Neuronal stem cell (in vitro differentiated cells): Measurements from ENCODE around the gene CCS.

Source experiments
- DNase-seq: peaks from one replicate; pipeline ENCODE4 v3.0.0-alpha.2; 2013; ENCODE audit warnings: low spot score
- H2AFZ ChIP-seq: one replicate; pipeline ENCODE4 v1.6.1; 2013; ENCODE audit warnings: mild to moderate bottlenecking, low read length, inconsistent platforms
- H2AK5ac ChIP-seq: 2 replicates; pipeline ENCODE4 v1.6.1; 2013; ENCODE audit warnings: low read depth, mild to moderate bottlenecking, inconsistent platforms, low read length, moderate library complexity, mixed read lengths
- H2BK120ac ChIP-seq: 2 replicates; pipeline ENCODE4 v1.6.1; 2013; ENCODE audit warnings: low read depth, mild to moderate bottlenecking, inconsistent platforms, low read length, moderate library complexity, mixed read lengths
- H2BK12ac ChIP-seq: one replicate; pipeline ENCODE4 v1.6.1; 2013; ENCODE audit warnings: low read length, inconsistent platforms
- H2BK15ac ChIP-seq: 2 replicates; pipeline ENCODE4 v1.6.1; 2013; ENCODE audit warnings: mild to moderate bottlenecking, low read length, inconsistent platforms, mixed read lengths
- H2BK5ac ChIP-seq: one replicate; pipeline ENCODE4 v1.6.1; 2013; ENCODE audit warnings: inconsistent platforms, mild to moderate bottlenecking, low read length, moderate library complexity
- H3K14ac ChIP-seq: one replicate; pipeline ENCODE4 v1.6.1; 2013; ENCODE audit warnings: low read length, inconsistent platforms
- H3K18ac ChIP-seq: 2 replicates; pipeline ENCODE4 v1.6.1; 2013; ENCODE audit warnings: low read length, inconsistent platforms
- H3K23ac ChIP-seq: 2 replicates; pipeline ENCODE4 v1.6.1; 2013; ENCODE audit warnings: low read depth, mild to moderate bottlenecking, mixed read lengths, low read length, inconsistent platforms; ENCODE audit not compliant: poor library complexity
- H3K27ac ChIP-seq: replicated peaks from 3 replicates; pipeline ENCODE4 v1.5.1; 2013; ENCODE audit warnings: low read length, inconsistent platforms
- H3K27me3 ChIP-seq, 3 experiments: 2 replicates each; pipeline ENCODE4 v1.6.1; 2013; ENCODE audit warnings: low read length in 3 of 3, mild to moderate bottlenecking in 2 of 3, inconsistent platforms in 1 of 3, low read depth in 1 of 3, mixed read lengths in 1 of 3, moderate library complexity in 1 of 3; ENCODE audit not compliant: control insufficient read depth in 3 of 3, insufficient read depth in 3 of 3
- H3K36me3 ChIP-seq, 2 donors: replicated peaks in 1 of 2; 2 replicates each; pipeline ENCODE4 v1.6.1; 2013; ENCODE audit warnings: low read length in 2 of 2; ENCODE audit not compliant: control insufficient read depth in 2 of 2, insufficient read depth in 2 of 2
- H3K4ac ChIP-seq: 2 replicates; pipeline ENCODE4 v1.6.1; 2013; ENCODE audit warnings: inconsistent platforms, mild to moderate bottlenecking, low read length, moderate library complexity
- H3K4me1 ChIP-seq, 2 donors: 1 replicate in 1 of 2; 2 replicates in 1 of 2; pipeline ENCODE4 v1.6.1; 2013; ENCODE audit warnings: low read length in 2 of 2, low read depth in 1 of 2; ENCODE audit not compliant: control insufficient read depth in 2 of 2, insufficient read depth in 1 of 2
- H3K4me2 ChIP-seq: one replicate; pipeline ENCODE4 v1.6.1; 2013; ENCODE audit warnings: mild to moderate bottlenecking, low read length, inconsistent platforms; ENCODE audit not compliant: insufficient read depth, poor library complexity, severe bottlenecking
- H3K4me3 ChIP-seq, 2 donors: 2 replicates each; pipeline ENCODE4 v1.5.1; 2013; ENCODE audit warnings: low read length in 2 of 2, mild to moderate bottlenecking in 2 of 2, inconsistent platforms in 1 of 2, moderate library complexity in 1 of 2
- H3K79me1 ChIP-seq: one replicate; pipeline ENCODE4 v1.6.1; 2013; ENCODE audit warnings: low read depth, mild to moderate bottlenecking, inconsistent platforms, low read length, moderate library complexity
- H3K9ac ChIP-seq: one replicate; pipeline ENCODE4 v1.6.1; 2013; ENCODE audit warnings: mild to moderate bottlenecking, low read depth, low read length, inconsistent platforms; ENCODE audit not compliant: poor library complexity
- H3K9me3 ChIP-seq, 2 donors: replicated peaks in 1 of 2; 2 replicates each; pipeline versions ENCODE3 to v1.6.1; 2013; ENCODE audit warnings: low read length in 2 of 2, mild to moderate bottlenecking in 2 of 2, inconsistent platforms in 1 of 2, low read depth in 1 of 2, mixed read lengths in 1 of 2, moderate library complexity in 1 of 2; ENCODE audit not compliant: control insufficient read depth in 2 of 2, insufficient read depth in 1 of 2
- H4K8ac ChIP-seq: one replicate; pipeline ENCODE4 v1.6.1; 2013; ENCODE audit warnings: low read depth, mild to moderate bottlenecking, inconsistent platforms, low read length, moderate library complexity
- H4K91ac ChIP-seq: one replicate; pipeline ENCODE4 v1.6.1; 2013; ENCODE audit warnings: low read length, low read depth, mild to moderate bottlenecking, inconsistent platforms; ENCODE audit not compliant: poor library complexity
- WGBS, 2 donors: extraction: QIAGEN DNeasy Blood & Tissue Kit; methylation state at CpG; one replicate each; pipeline ENCODE4 v1.1.7; 2013; ENCODE audit warnings: missing lambda C conversion rate in 2 of 2, mixed read lengths in 1 of 2; ENCODE audit not compliant: insufficient read length in 2 of 2, insufficient replicate concordance in 1 of 2; ENCODE audit errors: extremely low coverage in 2 of 2; 5-methylcytosine and 5-hydroxymethylcytosine counted together

Gene CCS

DNA sequence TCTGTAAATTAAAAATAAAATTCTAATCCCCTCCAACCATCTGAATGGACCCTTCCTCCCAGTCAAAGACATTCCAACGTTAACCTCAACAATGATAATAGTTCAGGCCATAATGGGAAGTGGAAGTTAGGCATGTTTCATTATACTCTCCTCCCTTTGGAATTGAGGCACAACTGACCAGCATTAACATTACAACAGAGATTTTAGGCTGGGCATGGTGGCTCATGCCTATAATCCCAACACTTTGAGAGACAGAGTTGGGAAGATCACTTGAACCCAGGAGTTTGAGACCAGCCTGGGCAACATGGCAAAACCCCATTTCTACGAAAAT, 22.2 kb upstream of the CCS start:
- peaks cover 6 to 13% of the 10 kb centered on the region in 2 donors for H3K4me1 ChIP-seq
- no peak overlapping the region for H4K91ac ChIP-seq
- no peak overlapping the region for H2BK5ac ChIP-seq
- H3K36me3 ChIP-seq = no peaks in the 10 kb centered on the region
- H3K27me3 ChIP-seq = no peaks in the 10 kb centered on the region
- no peak overlapping the region for H2BK15ac ChIP-seq
- no peak overlapping the region for H2AK5ac ChIP-seq
- no peak overlapping the region for H3K23ac ChIP-seq
- no peak overlapping the region for H3K27ac ChIP-seq
- H2BK120ac ChIP-seq = no peak overlapping the region
- H3K4me3 ChIP-seq = no peak overlapping the region
- H3K4me2 ChIP-seq = no peak overlapping the region
- peak overlapping the region; percentile 70 for H2AFZ ChIP-seq
- no peak overlapping the region for H3K14ac ChIP-seq
- H3K9ac ChIP-seq = no peak overlapping the region
- no peak for DNase-seq
- H2BK12ac ChIP-seq = no peak overlapping the region
- WGBS, 2 donors = no CpG with 5 or more reads among the region's 2 CpGs
- no peak overlapping the region for H3K18ac ChIP-seq
- H3K79me1 ChIP-seq = no peaks in the 10 kb centered on the region
- no peak overlapping the region for H3K4ac ChIP-seq
- no peak overlapping the region for H4K8ac ChIP-seq
- no peaks in the 10 kb centered on the region for H3K9me3 ChIP-seq

- no peak overlapping the region for H2BK15ac ChIP-seq
- peaks cover 0 to 3% of the 10 kb centered on the region in 2 donors for H3K4me1 ChIP-seq
- no peak overlapping the region for H2BK5ac ChIP-seq
- peak overlapping the region; percentile 30 for H2AFZ ChIP-seq
- no peak overlapping the region for H3K4ac ChIP-seq
- peak; percentile 64 for DNase-seq
- H2BK12ac ChIP-seq = no peak overlapping the region
- H3K23ac ChIP-seq = no peak overlapping the region
- peak overlapping the region; percentile 28 for H3K18ac ChIP-seq
- H2BK120ac ChIP-seq = peak overlapping the region; percentile 42
- no peak overlapping the region for H3K27ac ChIP-seq
- H2AK5ac ChIP-seq = no peak overlapping the region
- H3K27me3 ChIP-seq = peaks cover 0 to 3% (median 0%) of the 10 kb centered on the region in 3 experiments
- no peak overlapping the region for H3K9ac ChIP-seq
- no peak overlapping the region for H4K8ac ChIP-seq
- H4K91ac ChIP-seq = no peak overlapping the region
- no peak overlapping the region for H3K4me3 ChIP-seq
- peak overlapping the region; percentile 13 for H3K4me2 ChIP-seq
- H3K9me3 ChIP-seq = peaks cover 0 to 8% of the 10 kb centered on the region in 2 donors
- no CpG with 5 or more reads among the region's 25 CpGs for WGBS, 2 donors
- no peaks in the 10 kb centered on the region for H3K36me3 ChIP-seq
- H3K79me1 ChIP-seq = no peaks in the 10 kb centered on the region
- H3K14ac ChIP-seq = no peak overlapping the region
These were observed 13.9 kb upstream of the CCS start for GRCh38 chr11:66579017-66579606.

- H3K14ac ChIP-seq = no peak overlapping the region
- H3K27me3 ChIP-seq = peaks cover 0 to 3% (median 0%) of the 10 kb centered on the region in 3 experiments
- no peak overlapping the region for H3K4me2 ChIP-seq
- H2AK5ac ChIP-seq = no peak overlapping the region
- H3K36me3 ChIP-seq = no peaks in the 10 kb centered on the region
- no peak overlapping the region for H3K27ac ChIP-seq
- peaks cover 0 to 8% of the 10 kb centered on the region in 2 donors for H3K9me3 ChIP-seq
- H3K18ac ChIP-seq = no peak overlapping the region
- H2BK5ac ChIP-seq = no peak overlapping the region
- no peak overlapping the region for H3K4ac ChIP-seq
- no peak overlapping the region for H2BK15ac ChIP-seq
- no peak overlapping the region for H2BK120ac ChIP-seq
- no CpG with 5 or more reads among the region's 5 CpGs for WGBS, 2 donors
- no peak overlapping the region for H3K23ac ChIP-seq
- H3K4me1 ChIP-seq = peaks cover 0 to 3% of the 10 kb centered on the region in 2 donors
- H3K4me3 ChIP-seq = no peak overlapping the region
- H3K79me1 ChIP-seq = no peaks in the 10 kb centered on the region
- no peak for DNase-seq
- no peak overlapping the region for H3K9ac ChIP-seq
- H4K91ac ChIP-seq = no peak overlapping the region
- no peak overlapping the region for H2BK12ac ChIP-seq
- H2AFZ ChIP-seq = no peak overlapping the region
- no peak overlapping the region for H4K8ac ChIP-seq
These were observed 12.2 kb upstream of the CCS start for GRCh38 chr11:66580803-66581202.

DNA sequence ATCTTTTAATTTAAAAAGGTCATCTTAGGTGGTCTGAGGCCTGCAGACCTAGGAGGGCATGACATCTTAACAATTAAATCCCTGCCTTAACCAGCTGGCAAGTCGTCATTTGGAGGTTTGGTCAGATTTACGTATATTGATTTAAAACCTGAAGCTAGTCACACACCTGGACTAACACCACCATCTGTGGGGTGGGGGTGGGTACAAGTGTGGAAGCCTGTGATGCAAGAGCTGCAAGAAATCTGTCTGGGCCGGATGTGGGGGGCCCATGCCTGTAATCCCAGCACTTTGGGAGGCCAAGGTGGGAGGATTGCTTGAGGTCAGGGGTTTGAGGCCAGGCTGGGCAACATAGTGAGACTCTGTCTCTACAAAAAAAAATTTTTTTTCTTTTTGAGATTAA, 11.7 kb upstream of the CCS start:
- no CpG with 5 or more reads among the region's 3 CpGs for WGBS, 2 donors
- H2BK12ac ChIP-seq = no peak overlapping the region
- H3K9me3 ChIP-seq = peaks cover 0 to 8% of the 10 kb centered on the region in 2 donors
- H3K18ac ChIP-seq = no peak overlapping the region
- no peak overlapping the region for H2BK15ac ChIP-seq
- no peak overlapping the region for H3K9ac ChIP-seq
- H4K91ac ChIP-seq = no peak overlapping the region
- no peak overlapping the region for H4K8ac ChIP-seq
- H3K14ac ChIP-seq = no peak overlapping the region
- DNase-seq = no peak
- H2BK120ac ChIP-seq = no peak overlapping the region
- H2AK5ac ChIP-seq = no peak overlapping the region
- H3K27ac ChIP-seq = no peak overlapping the region
- no peak overlapping the region for H2AFZ ChIP-seq
- no peak overlapping the region for H3K4me3 ChIP-seq
- no peaks in the 10 kb centered on the region for H3K36me3 ChIP-seq
- H3K4me1 ChIP-seq = peaks cover 0 to 3% of the 10 kb centered on the region in 2 donors
- no peak overlapping the region for H3K23ac ChIP-seq
- no peak overlapping the region for H3K4ac ChIP-seq
- H2BK5ac ChIP-seq = no peak overlapping the region
- H3K79me1 ChIP-seq = no peaks in the 10 kb centered on the region
- peaks cover 0 to 3% (median 0%) of the 10 kb centered on the region in 3 experiments for H3K27me3 ChIP-seq
- H3K4me2 ChIP-seq = no peak overlapping the region
